ENCODE data around the gene VPS13D.
"Not testable (repeated sequence)": the region's sequence is repeated elsewhere in the genome, so short reads cannot be mapped to it uniquely, and the experiment has no call there.

Gene VPS13D

DNA sequence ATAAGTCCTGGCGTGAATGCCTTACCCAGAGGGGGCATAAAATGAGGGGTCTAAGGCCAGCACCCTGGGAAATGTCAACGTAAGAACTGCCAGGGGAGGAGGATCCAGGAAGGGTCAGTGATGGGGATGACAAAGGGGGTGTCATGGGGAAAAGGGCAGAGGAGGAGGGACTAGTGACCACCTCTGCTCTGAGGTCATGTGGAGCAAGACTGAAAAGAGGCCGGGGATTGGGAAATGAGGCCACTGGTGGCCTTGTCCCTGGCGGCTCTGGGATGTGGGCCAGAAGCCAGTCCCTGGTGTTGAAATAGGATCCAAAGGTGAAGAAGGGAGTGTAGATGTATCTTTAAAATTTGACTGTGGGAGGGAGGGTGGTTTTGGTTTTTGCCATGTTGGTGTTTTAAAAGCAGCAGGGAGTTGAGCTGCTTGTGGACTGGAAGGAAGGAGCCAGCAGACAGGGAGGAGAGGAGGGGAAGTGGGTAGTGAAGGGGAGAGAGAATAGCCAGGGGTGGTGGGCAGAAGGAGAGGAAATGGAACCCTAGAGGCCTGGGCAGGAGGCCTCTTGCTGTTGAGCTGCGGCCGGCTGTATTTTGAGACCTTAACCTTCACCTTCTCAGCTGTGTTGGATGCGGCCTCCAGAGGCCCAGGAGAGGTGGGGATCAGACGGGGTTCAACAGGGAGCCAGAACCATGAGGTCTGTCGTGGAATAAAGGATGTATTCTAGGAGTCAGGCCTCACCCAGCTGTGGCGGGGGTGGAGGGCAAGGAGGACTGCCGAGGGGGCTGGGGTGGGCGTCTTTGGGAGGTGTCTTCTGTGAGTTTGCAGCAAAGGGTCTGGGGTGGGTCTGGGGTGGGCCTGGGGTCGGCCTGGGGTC lies 295.7 kb downstream of the VPS13D start:
- DNase-seq: no peak

DNA sequence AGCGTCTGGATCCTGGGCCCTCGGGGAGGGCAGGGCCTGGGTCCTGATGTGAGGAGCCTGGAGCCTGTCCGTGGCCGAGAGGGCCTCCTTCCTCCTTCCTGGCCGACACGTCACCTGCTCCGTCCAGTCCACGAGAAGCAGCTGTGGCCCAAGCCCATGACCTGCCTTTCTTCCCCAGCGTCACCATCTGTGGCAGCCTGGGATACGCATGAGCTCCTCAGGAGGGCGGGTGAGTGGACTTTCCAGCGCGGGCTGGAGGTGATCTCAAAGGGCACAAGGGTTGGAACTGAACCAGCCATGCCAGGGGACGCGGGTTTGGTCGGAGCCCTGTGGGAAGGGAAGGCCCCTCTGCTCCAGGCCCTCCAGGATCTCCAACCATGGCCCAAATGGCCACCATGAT lies 297.7 kb downstream of the VPS13D start:
- DNase-seq: no peak

GRCh38 chr1:12528021-12528852 lies 298.4 kb downstream of the VPS13D start:
- no peak for DNase-seq

GRCh38 chr1:12529640-12530174 lies 299.9 kb downstream of the VPS13D start:
- DNase-seq: no peak

DNA sequence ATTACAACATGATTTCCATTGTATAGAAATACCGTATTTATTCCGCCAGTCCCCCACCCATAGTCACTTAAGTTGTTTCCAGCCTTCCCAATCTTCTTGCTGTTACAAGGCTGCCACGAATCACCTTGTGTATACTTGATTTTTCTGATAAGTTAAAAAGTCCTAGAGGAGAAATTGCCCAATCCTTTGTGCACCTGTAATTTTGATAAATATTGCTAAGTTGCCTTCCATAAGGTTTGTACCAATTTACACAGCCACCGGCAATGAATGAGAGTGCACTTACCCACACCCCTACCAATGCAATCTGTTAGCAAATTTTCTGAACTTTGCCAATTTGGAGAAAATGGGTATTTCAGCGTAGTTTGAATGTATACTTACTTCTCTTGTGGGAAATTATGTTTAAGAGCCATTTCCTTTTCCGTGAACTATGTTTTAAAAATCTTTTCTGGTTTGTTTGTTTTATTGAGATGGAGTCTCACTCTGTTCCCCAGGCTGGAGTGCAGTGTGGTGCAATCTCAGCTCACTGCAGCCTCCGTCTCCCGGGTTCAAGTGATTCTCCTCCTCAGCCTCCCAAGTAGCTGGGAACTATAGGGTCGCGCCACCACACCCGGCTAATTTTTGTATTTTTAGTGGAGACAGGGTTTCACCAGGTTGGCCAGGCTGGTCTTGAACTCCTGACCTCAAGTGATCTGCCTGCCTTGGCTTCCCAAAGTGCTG lies 300.8 kb downstream of the VPS13D start:
- no peak for DNase-seq

- no peak for DNase-seq
These were observed 301.3 kb downstream of the VPS13D start for GRCh38 chr1:12531179-12531499.

DNA sequence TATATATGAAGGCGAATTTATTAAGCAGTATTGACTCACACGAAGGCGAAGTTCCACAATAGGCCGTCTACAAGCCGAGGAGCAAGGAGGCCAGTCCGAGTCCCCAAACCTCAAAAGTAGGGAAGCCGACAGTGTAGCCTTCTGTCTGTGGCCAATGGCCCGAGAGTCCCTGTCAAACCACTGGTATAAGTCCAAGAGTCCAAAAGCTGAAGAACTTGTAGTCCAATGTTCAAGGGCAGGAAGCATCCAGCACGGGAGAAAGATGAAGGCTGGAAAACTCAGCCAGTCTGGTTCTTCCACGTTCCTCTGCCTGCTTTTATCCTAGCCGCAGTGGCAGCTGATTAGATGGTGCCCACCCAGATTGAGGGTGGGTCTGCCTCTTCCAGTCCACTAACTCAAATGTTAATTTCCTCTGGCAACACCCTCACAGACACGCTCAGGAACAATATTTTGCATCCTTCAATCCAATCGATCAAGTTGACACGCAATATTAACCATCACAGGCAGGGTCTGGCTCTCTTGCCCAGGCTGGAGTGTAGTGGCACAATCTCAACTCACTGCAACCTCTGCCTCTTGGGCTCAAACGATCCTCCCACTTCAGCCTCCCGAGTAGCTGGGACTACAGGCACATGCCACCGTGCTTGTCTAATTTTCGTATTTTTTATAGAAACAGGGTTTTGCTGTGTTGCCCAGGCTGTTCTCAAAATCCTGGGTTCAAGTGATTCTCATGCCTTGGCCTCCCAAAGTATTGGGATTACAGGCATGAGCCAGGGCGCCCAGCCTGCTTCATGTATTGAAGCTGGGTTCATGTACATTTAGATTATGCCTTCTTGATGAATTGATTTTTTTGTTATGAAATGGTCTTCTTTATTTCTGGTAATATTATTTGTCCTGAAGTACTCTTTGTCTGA lies 302.8 kb downstream of the VPS13D start:
- no peak for DNase-seq

- no peak for DNase-seq
These were observed 306.3 kb downstream of the VPS13D start for GRCh38 chr1:12536023-12536639.

GRCh38 chr1:12537294-12537693 lies 307.5 kb downstream of the VPS13D start:
- no peak for DNase-seq

DNA sequence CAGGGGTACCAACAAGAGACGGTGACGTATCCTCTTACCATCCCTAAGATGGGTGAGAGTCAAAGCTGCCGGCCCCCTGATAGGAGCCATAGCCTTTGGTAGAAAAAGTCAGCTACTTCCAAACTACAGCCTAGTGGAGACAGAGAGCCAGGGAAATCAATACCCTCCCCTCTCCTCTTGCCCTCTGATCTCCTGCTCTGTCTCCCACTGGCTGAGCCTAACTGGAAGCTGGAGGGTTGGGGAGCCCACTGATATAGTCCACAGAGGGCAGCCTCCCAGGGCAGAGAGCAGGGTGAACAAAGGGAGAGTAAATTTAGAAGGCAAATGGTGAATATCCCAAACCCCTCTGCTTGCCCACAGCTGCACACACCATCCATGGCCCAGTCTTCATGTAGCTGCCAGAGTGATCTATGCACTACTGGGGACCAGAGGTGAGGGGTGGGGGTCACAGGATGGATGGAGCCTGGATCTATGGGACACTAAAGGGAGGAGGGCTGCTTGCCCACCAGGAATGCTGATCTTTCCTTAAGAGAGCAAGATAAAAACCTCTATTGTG lies 308.2 kb downstream of the VPS13D start:
- no peak for DNase-seq

DNA sequence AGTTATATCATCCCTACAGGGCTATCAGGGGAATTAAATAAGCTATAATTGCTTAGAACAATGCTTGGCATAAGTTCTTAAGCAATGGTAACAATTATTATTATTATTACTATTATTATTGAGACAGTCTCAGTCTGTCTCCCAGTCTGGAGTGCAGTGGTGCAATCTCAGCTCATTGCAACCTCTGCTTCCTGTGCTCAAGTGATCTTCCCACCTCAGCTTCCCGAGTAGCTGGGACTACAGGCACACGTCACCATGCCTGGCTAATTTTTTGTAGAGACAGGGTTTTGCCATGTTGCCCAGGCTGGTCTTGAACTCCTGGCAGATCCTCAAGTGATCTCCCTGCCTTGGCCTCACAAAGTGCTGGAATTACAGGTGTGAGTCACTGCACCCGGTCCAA lies 308.7 kb downstream of the VPS13D start:
- DNase-seq: not testable (repeated sequence)

GRCh38 chr1:12539320-12539704 lies 309.5 kb downstream of the VPS13D start:
- no peak for DNase-seq

- no peak for DNase-seq
These were observed 310.1 kb downstream of the VPS13D start for GRCh38 chr1:12539705-12540579.

DNA sequence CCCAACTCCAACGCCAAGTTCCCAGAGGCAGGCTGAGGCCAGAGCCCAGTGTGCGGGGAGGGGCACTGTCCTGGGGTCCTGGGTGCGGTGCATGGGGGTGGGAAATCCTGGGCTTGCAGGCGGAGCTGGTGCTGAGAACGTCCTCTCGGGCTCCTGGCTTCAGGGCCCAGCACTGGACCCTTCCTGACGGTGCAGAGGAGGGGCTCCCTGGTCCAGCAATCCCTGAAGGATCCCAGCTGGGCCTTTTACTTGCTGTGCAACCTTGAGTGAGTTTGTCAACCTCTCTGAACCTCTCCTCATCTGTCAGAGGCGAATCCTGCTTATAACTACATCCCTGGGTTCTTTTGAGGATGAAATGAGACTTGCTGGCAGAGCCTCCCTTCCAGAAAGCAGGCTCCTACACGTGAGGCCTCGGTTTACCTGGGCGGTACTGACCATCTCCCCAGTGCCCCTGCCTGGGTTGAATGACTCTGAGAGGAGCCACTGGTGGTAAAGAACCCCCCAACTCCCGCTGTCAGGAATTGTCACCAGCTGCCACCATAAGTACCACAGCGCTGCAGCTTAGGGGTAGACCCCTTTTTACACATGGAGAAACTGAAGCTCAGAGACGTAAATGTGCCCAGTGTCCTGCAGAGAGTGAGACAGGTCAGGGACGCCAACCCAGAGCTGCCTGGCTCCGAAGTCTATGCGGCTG lies 310.9 kb downstream of the VPS13D start:
- no peak for DNase-seq

DNA sequence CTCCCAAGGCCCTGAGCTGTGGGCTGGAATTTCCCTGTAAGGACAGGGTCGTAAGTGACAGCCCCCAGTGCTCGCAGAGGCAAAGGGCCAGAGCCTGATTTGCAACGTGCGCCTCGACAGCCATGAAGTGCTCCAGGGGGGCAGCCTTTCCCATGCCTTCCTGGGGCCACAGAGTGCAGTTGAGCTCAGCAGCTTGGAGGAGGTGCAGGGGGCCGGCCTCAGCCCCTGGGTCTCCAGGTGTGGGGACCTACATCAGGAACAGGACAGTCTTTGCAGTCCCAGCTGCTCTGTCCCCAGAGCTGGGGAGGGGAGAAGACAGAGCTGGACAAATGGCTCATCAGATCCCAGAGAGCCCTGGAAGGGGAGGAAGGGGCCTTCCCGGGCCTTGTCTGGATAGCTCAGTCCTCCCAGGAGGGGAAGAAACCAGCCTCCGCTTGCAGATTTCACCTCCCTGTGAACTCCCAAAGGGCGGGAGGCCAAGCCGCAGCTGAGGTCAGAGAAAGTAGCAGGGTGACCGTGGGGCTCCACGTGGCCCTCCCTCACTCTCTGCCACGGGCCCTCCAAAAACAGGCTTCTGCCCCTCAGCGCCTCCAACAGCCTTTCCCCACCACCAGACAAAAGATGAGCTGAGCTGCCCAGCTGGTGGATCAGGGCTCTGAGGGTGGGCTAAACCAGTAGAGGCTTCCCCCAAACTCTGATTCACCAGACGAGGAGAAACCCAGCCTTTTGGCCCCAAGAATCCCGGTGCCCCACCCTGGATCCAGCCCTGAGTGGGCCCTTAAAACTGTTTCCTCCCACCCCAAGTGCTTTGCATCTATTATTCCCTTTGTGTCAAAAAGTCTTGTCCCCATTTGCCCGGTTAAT lies 311.7 kb downstream of the VPS13D start:
- no peak for DNase-seq

- no peak for DNase-seq
These were observed 312.3 kb downstream of the VPS13D start for GRCh38 chr1:12542138-12542465.

DNA sequence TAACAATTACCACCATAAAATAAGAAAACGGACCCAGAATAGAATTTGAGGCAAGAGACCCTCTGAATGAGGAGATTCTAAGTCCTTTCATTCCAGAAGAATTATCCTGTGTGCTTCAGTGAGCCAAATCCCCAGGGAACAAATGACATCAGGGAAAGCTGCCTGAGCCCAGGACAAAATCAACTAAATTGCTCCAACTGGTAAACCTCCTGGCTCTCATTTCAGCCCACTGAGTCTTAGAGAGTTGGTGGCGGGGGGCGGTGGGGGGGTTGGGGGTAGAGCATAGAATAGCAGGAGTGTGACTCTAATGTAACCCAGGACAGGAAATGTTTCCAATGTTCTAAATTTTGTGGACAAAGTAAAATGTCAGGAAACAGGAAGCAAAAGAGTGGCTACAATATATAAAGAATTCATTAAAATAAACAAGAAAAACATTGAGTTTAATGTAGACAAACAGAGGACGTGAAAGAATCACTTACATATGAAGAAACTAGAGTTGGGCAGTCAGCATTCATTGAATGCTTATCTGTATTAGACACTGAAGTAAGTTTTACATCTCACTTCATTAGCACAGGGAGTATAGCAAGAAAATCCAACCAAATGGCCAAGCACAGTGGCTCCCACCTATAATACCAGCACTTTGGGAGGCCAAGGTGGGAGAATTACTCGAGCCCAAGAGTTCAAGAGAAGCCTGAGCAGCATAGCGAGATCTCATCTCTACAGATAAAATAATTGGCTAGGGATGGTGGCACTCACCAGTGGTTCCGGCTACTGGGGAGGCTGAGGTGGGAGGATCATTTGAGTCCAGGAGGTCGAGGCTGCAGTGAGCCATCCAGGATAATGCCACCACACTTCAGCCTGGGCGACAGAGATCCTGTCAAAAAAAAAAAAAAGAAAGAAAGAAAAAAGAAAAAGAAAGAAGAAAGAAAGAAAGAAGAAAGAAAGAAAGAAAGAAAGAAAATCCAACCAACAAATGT lies 313.1 kb downstream of the VPS13D start:
- no peak for DNase-seq

DNA sequence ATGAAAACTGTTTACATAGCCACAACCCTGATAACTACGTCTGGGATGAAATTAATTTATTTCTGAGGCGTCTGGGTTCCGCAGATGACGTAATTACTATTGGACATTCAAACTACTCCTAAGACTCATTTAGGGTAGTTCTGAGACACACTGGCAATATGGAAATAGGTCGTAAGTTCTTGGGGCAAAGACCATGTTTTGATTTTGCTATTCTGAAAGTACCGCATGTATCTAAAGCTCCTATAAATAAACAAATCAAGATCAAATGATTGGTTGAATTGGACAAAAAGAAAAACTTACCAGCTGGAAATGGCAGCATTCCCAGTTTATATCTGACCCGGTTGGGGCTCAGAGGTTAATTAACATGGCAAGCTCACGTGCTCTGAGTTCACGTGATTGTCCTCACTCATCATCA lies 313.9 kb downstream of the VPS13D start:
- no peak for DNase-seq

All from stimulated activated CD4-positive, alpha-beta T cell treated with anti-CD3 and anti-CD28 coated beads, Interleukin-2, amount 100 ng/mL, for 24 hours (primary cell).